Neural cell (in vitro differentiated cells): ENCODE data around the gene BICC1.

Experiments
- CTCF ChIP-seq: fragments of 450-650 bp; IDR thresholded peaks from 2 replicates; pipeline ENCODE4 v1.5.1; 2014; ENCODE audit warnings: antibody characterized with exemption, mild to moderate bottlenecking, moderate library complexity; ENCODE audit not compliant: poor library complexity, severe bottlenecking
- EP300 ChIP-seq: fragments of 450-650 bp; conservative IDR thresholded peaks from 2 replicates; pipeline ENCODE4 v1.6.1; 2014; ENCODE audit warnings: antibody characterized with exemption, mild to moderate bottlenecking, moderate library complexity; ENCODE audit not compliant: poor library complexity, severe bottlenecking
- EZH2 ChIP-seq: fragments of 200-600, 300-800 bp; shearing (Covaris generic), sonication (generic); IDR thresholded peaks from 2 replicates; pipeline ENCODE4 v1.6.1; 2014; ENCODE audit warnings: antibody characterized with exemption, low read length, borderline replicate concordance, mild to moderate bottlenecking; ENCODE audit not compliant: insufficient read depth, poor library complexity, severe bottlenecking
- MXI1 ChIP-seq: fragments of 450-650 bp; conservative IDR thresholded peaks from 2 replicates; pipeline ENCODE4 v1.6.1; 2014; ENCODE audit warnings: antibody characterized with exemption, mild to moderate bottlenecking; ENCODE audit not compliant: poor library complexity, severe bottlenecking
- POLR2AphosphoS5 ChIP-seq: IDR thresholded peaks from 2 replicates; pipeline ENCODE4 v1.6.1; 2012
- RAD21 ChIP-seq: fragments of 450-650 bp; conservative IDR thresholded peaks from 2 replicates; pipeline ENCODE4 v1.6.1; 2014; ENCODE audit warnings: antibody characterized with exemption, mild to moderate bottlenecking, moderate library complexity
- REST ChIP-seq: IDR thresholded peaks from 2 replicates; pipeline ENCODE4 v1.6.1; 2012; ENCODE audit warnings: borderline replicate concordance

- TF ChIP-seq CTCF (no peak), RAD21 (no peak), POLR2AphosphoS5 (no peak), REST (no peak), EZH2 (no peak), EP300 (no peak), MXI1 (no peak)
Observed at GRCh38 chr10:58648131-58648530, 135.5 kb downstream of the BICC1 start.
